H1 (cell line): ENCODE measurements around the gene RAD51B. TPM values are rescaled to one million over a fixed set of nuclear protein-coding genes. Genes with fewer than 3 reads are reported as not detected.

Source experiments
- CTCF ChIA-PET: fragments of 300-600 bp; sonication (Branson Sonifier 250); formaldehyde crosslinking; loops from one replicate; lab custom pipeline; 2021; ENCODE audit not compliant: partially characterized antibody; lab: Charles Lee
- POLR2A ChIA-PET: fragments of 300-600 bp; sonication (Branson Sonifier 250); formaldehyde crosslinking; loops from one replicate; lab custom pipeline; 2021; ENCODE audit warnings: inconsistent platforms; ENCODE audit not compliant: partially characterized antibody; lab: Charles Lee
- DNase-seq, 2 experiments: peaks; one replicate each; pipeline versions ENCODE4 v3.0.0 to v3.0.0-alpha.2; 2010 to 2022; ENCODE audit warnings: low spot score in 2 of 2, low read depth in 1 of 2, mixed read lengths in 1 of 2
- FAIRE-seq: peaks from 2 replicates; lab custom pipeline; 2011; peaks lifted over from hg19 to GRCh38; lab: Jason Lieb, UNC
- H2AFZ ChIP-seq: 2 replicates; pipeline ENCODE4 v1.8.1; 2012; ENCODE audit warnings: low read length, inconsistent platforms
- H2AK5ac ChIP-seq: 2 replicates; pipeline ENCODE4 v1.6.1; 2013; ENCODE audit warnings: low read depth, low read length
- H2BK120ac ChIP-seq: replicated peaks from 2 replicates; pipeline ENCODE3; 2013; ENCODE audit warnings: low read depth, low read length, inconsistent platforms
- H2BK12ac ChIP-seq: 2 replicates; pipeline ENCODE4 v1.6.1; 2013; ENCODE audit warnings: low read depth, low read length
- H2BK15ac ChIP-seq: 2 replicates; pipeline ENCODE4 v1.6.1; 2013; ENCODE audit warnings: low read length
- H2BK20ac ChIP-seq: 2 replicates; pipeline ENCODE4 v1.6.1; 2013; ENCODE audit warnings: low read length
- H2BK5ac ChIP-seq: 2 replicates; pipeline ENCODE4 v1.6.1; 2013; ENCODE audit warnings: low read depth, low read length
- H3K14ac ChIP-seq: 2 replicates; pipeline ENCODE4 v1.6.1; 2013; ENCODE audit warnings: inconsistent platforms; ENCODE audit not compliant: insufficient read length
- H3K18ac ChIP-seq: 2 replicates; pipeline ENCODE4 v1.6.1; 2013; ENCODE audit warnings: low read length; ENCODE audit errors: extremely low read depth
- H3K23ac ChIP-seq: 2 replicates; pipeline ENCODE4 v1.6.1; 2013; ENCODE audit warnings: inconsistent platforms; ENCODE audit not compliant: insufficient read length
- H3K23me2 ChIP-seq: 2 replicates; pipeline ENCODE4 v1.6.1; 2013; ENCODE audit warnings: low read depth, low read length
- H3K27ac ChIP-seq: 2 replicates; pipeline ENCODE4 v1.6.1; 2011; ENCODE audit warnings: low read depth, low read length, inconsistent platforms
- H3K27me3 ChIP-seq, 4 experiments: replicated peaks in 1 of 4; 1 replicate in 1 of 4; 2 replicates in 3 of 4; pipeline versions ENCODE4 v1.6.1 to v1.8.1; 2011 to 2013; ENCODE audit warnings: low read length in 3 of 4, mild to moderate bottlenecking in 3 of 4, inconsistent platforms in 2 of 4, mixed read lengths in 2 of 4, moderate library complexity in 1 of 4; ENCODE audit not compliant: control insufficient read depth in 3 of 4, insufficient read depth in 3 of 4; ENCODE audit errors: extremely low read depth in 1 of 4
- H3K36me3 ChIP-seq, 4 experiments: 2 replicates each; pipeline versions ENCODE4 v1.6.1 to v1.8.1; 2011 to 2013; ENCODE audit warnings: mild to moderate bottlenecking in 4 of 4, low read length in 3 of 4, moderate library complexity in 2 of 4, control low read depth in 1 of 4, inconsistent platforms in 1 of 4; ENCODE audit not compliant: insufficient read depth in 4 of 4, control insufficient read depth in 2 of 4
- H3K4ac ChIP-seq: replicated peaks from 2 replicates; pipeline ENCODE3; 2013; ENCODE audit warnings: low read length, low read depth, mixed read lengths, inconsistent platforms; ENCODE audit not compliant: insufficient read length
- H3K4me1 ChIP-seq, 4 experiments: replicated peaks in 1 of 4; 1 replicate in 1 of 4; 2 replicates in 3 of 4; pipeline versions ENCODE4 v1.6.1 to v1.8.1; 2011 to 2013; ENCODE audit warnings: low read length in 3 of 4, inconsistent platforms in 2 of 4, mixed read lengths in 1 of 4; ENCODE audit not compliant: insufficient read depth in 4 of 4, control insufficient read depth in 3 of 4
- H3K4me2 ChIP-seq, 2 experiments: 2 replicates each; pipeline versions ENCODE4 v1.6.1 to v1.8.1; 2011 to 2013; ENCODE audit warnings: low read depth in 2 of 2, low read length in 2 of 2, control low read depth in 1 of 2, inconsistent platforms in 1 of 2, mild to moderate bottlenecking in 1 of 2; ENCODE audit not compliant: insufficient read depth in 1 of 2
- H3K4me3 ChIP-seq, 4 experiments: fragments of 200-600, 300-600 bp in 1 of 4; sonication (generic), shearing (Covaris generic), sonication (Bioruptor Twin) in 1 of 4; 2 replicates each; pipeline versions ENCODE4 v1.5.1 to v1.8.1; 2011 to 2016; ENCODE audit warnings: low read length in 4 of 4, low read depth in 3 of 4, control low read depth in 2 of 4, inconsistent platforms in 2 of 4, mild to moderate bottlenecking in 2 of 4, mixed read lengths in 1 of 4, moderate library complexity in 1 of 4; ENCODE audit not compliant: insufficient read depth in 2 of 4; ENCODE audit errors: extremely low read depth in 1 of 4
- H3K56ac ChIP-seq: replicated peaks from 2 replicates; pipeline ENCODE3; 2013; ENCODE audit warnings: low read depth, mild to moderate bottlenecking, mixed read lengths, low read length, inconsistent platforms; ENCODE audit not compliant: insufficient read length
- H3K79me1 ChIP-seq: 2 replicates; pipeline ENCODE4 v1.6.1; 2013; ENCODE audit warnings: low read depth, low read length, control low read depth
- H3K79me2 ChIP-seq, 2 experiments: 2 replicates each; pipeline versions ENCODE4 v1.6.1 to v1.8.1; 2012 to 2013; ENCODE audit warnings: low read length in 2 of 2, mild to moderate bottlenecking in 2 of 2, inconsistent platforms in 1 of 2; ENCODE audit not compliant: insufficient read depth in 2 of 2, control insufficient read depth in 1 of 2
- H3K9ac ChIP-seq, 4 experiments: replicated peaks in 1 of 4; 1 replicate in 1 of 4; 2 replicates in 3 of 4; pipeline versions ENCODE4 v1.6.1 to v1.8.1; 2011 to 2013; ENCODE audit warnings: low read depth in 3 of 4, low read length in 3 of 4, control low read depth in 2 of 4, mild to moderate bottlenecking in 2 of 4, moderate library complexity in 2 of 4, inconsistent platforms in 1 of 4; ENCODE audit errors: extremely low read depth in 1 of 4
- H3K9me3 ChIP-seq, 2 experiments: 2 replicates each; pipeline versions ENCODE4 v1.6.1 to v1.8.1; 2012 to 2013; ENCODE audit warnings: mild to moderate bottlenecking in 2 of 2, moderate library complexity in 2 of 2, control low read depth in 1 of 2, inconsistent platforms in 1 of 2, low read depth in 1 of 2, low read length in 1 of 2, mixed read lengths in 1 of 2; ENCODE audit not compliant: insufficient read depth in 2 of 2
- H4K20me1 ChIP-seq, 2 experiments: replicated peaks in 1 of 2; 2 replicates each; pipeline versions ENCODE3 to v1.8.1; 2011 to 2013; ENCODE audit warnings: inconsistent platforms in 2 of 2, low read length in 2 of 2, mild to moderate bottlenecking in 1 of 2; ENCODE audit not compliant: insufficient read depth in 2 of 2, control insufficient read depth in 1 of 2
- H4K5ac ChIP-seq: 2 replicates; pipeline ENCODE4 v1.6.1; 2013; ENCODE audit warnings: low read length, low read depth, mixed read lengths, inconsistent platforms; ENCODE audit not compliant: insufficient read length
- H4K8ac ChIP-seq: 2 replicates; pipeline ENCODE4 v1.8.0; 2013; ENCODE audit warnings: mild to moderate bottlenecking, moderate library complexity, low read length, inconsistent platforms; ENCODE audit not compliant: insufficient read depth; ENCODE audit errors: extremely low read depth
- H4K91ac ChIP-seq: replicated peaks from 2 replicates; pipeline ENCODE3; 2013; ENCODE audit warnings: low read length, mixed read lengths, inconsistent platforms; ENCODE audit not compliant: insufficient read length
- BCL11A ChIP-seq, 2 experiments: IDR thresholded peaks; one replicate each; pipeline ENCODE4 v1.6.1; 2011; ENCODE audit warnings: low read depth in 2 of 2, low read length in 2 of 2, mild to moderate bottlenecking in 2 of 2
- CHD1 ChIP-seq: IDR thresholded peaks from 2 replicates; pipeline ENCODE4 v1.6.1; 2012; ENCODE audit warnings: low read depth, low read length, improper control_type of control experiment
- CHD2 ChIP-seq: IDR thresholded peaks from 2 replicates; pipeline ENCODE4 v1.6.1; 2012; ENCODE audit warnings: low read length, improper control_type of control experiment
- CREB1 ChIP-seq: IDR thresholded peaks from 2 replicates; pipeline ENCODE4 v1.6.1; 2012; ENCODE audit warnings: inconsistent platforms
- HDAC6 ChIP-seq: IDR thresholded peaks from one replicate; pipeline ENCODE4 v1.7.1; 2012; ENCODE audit warnings: low read depth, mild to moderate bottlenecking, inconsistent platforms, low read length, moderate library complexity
- JUN ChIP-seq: IDR thresholded peaks from 2 replicates; pipeline ENCODE4 v1.6.1; 2011; ENCODE audit warnings: low read depth, mild to moderate bottlenecking, improper control_type of control experiment, low read length
- JUND ChIP-seq: IDR thresholded peaks from 2 replicates; pipeline ENCODE4 v1.6.1; 2011; ENCODE audit warnings: mild to moderate bottlenecking, improper control_type of control experiment, low read length
- MAX ChIP-seq: IDR thresholded peaks from 2 replicates; pipeline ENCODE4 v1.6.1; 2012; ENCODE audit warnings: inconsistent platforms
- RXRA ChIP-seq: IDR thresholded peaks from 2 replicates; pipeline ENCODE4 v1.6.1; 2011; ENCODE audit warnings: low read depth, mild to moderate bottlenecking, low read length, moderate library complexity; ENCODE audit not compliant: insufficient read depth
- SIRT6 ChIP-seq: IDR thresholded peaks from one replicate; pipeline ENCODE4 v1.7.1; 2012; ENCODE audit warnings: low read length, inconsistent platforms
- TEAD4 ChIP-seq: IDR thresholded peaks from 2 replicates; pipeline ENCODE4 v1.6.1; 2012; ENCODE audit warnings: low read depth, low read length, inconsistent platforms, mixed read lengths
- YY1 ChIP-seq: IDR thresholded peaks from 2 replicates; pipeline ENCODE4 v1.6.1; 2011; ENCODE audit warnings: low read depth, mild to moderate bottlenecking, low read length
- WGBS, 2 experiments: shearing (Covaris generic) in 1 of 2; methylation state at CpG; one replicate each; pipeline versions ENCODE4 v1.1.6 to v1.1.7; 2013 to 2015; ENCODE audit warnings: low lambda C conversion rate in 2 of 2, mixed read lengths in 2 of 2, inconsistent platforms in 1 of 2, low coverage in 1 of 2, missing lambda C conversion rate in 1 of 2; ENCODE audit not compliant: insufficient replicate concordance in 2 of 2, insufficient coverage in 1 of 2, insufficient read length in 1 of 2; ENCODE audit errors: extremely low coverage in 1 of 2, missing lambda C conversion rate in 1 of 2; 5-methylcytosine and 5-hydroxymethylcytosine counted together
- polyA plus RNA-seq, 7 experiments: library from polyadenylated mRNA; depleted of rRNA in 3 of 7; stranded (reverse) in 5 of 7; unstranded in 2 of 7; fragments of >200 nt in 5 of 7; fragments of 200-250 nt in 2 of 7; gene quantifications; 1 replicate in 5 of 7; 2 replicates in 1 of 7; 4 replicates in 1 of 7; pipeline versions ENCODE4 v1.2.1 to v1.2.3, GENCODE V29; 2011 to 2013; ENCODE audit warnings: missing spikeins in 2 of 7, mixed read lengths in 2 of 7
- total RNA-seq: library from RNA; stranded (reverse); fragmentation: NEBNext Ultra II Directional; extraction: Animal tissue kit (Norgen Biotek cat#: 25700); gene quantifications from 2 replicates; pipeline ENCODE4 v1.2.1, GENCODE V29; 2021

RAD51B gene
- total and polyA plus RNA-seq, 2 of the 8 experiments (the other 6 are each of a cell fraction or from before 2014, with no cell fraction given): 3.9 to 14.9 TPM

- no peak overlapping the region for H3K23ac ChIP-seq
- no peaks in the 10 kb centered on the region for H3K36me3 ChIP-seq
- H4K20me1 ChIP-seq: no peaks in the 10 kb centered on the region
- no peak overlapping the region for H3K56ac ChIP-seq
- no peak overlapping the region for H2BK20ac ChIP-seq
- H2BK15ac ChIP-seq: no peak overlapping the region; the same call in 1 of the 2 replicates
- no peak overlapping the region for H3K4ac ChIP-seq
- no peak overlapping the region for H2BK12ac ChIP-seq
- no peaks in the 10 kb centered on the region for H3K23me2 ChIP-seq
- no peak overlapping the region for H2AK5ac ChIP-seq
- H3K18ac ChIP-seq: no peak overlapping the region
- no peak overlapping the region for H2AFZ ChIP-seq
- H4K8ac ChIP-seq: no peak overlapping the region
- ChIA-PET POLR2A (no interaction called here), CTCF (interaction anchor here (0.6 to 1.2 kb wide), 2 partner anchors 12 to 297 kb away, joined by 3 to 4 read pairs; no protein-coding TSS in a partner anchor)
- no peak overlapping the region for H2BK5ac ChIP-seq
- H3K4me2 ChIP-seq: no peak overlapping the region
- H4K91ac ChIP-seq: no peak overlapping the region
- FAIRE-seq (no peak), DNase-seq (no peak)
- no peak overlapping the region for H3K9ac ChIP-seq
- no peaks in the 10 kb centered on the region for H3K4me1 ChIP-seq
- no peaks in the 10 kb centered on the region for H3K79me1 ChIP-seq
- no peak overlapping the region for H3K4me3 ChIP-seq
- no peak overlapping the region for H3K14ac ChIP-seq
- H2BK120ac ChIP-seq: no peak overlapping the region
- 96% methylated on average over 2 of the region's 2 CpGs; no CpG with 5 or more reads in 1 of the 2 experiments for WGBS, 2 experiments
- H4K5ac ChIP-seq: no peak overlapping the region
- no peaks in the 10 kb centered on the region for H3K27me3 ChIP-seq
- no peaks in the 10 kb centered on the region for H3K9me3 ChIP-seq
- no peaks in the 10 kb centered on the region for H3K79me2 ChIP-seq
- H3K27ac ChIP-seq: no peak overlapping the region
- TF ChIP-seq CHD1: no peak
- no peak for TF ChIP-seq CREB1
- TF ChIP-seq BCL11A (IDR thresholded peaks at IDR 0.05; ENCODE audit: low read depth in 2 of 2, low read length in 2 of 2): no peak
- no peak for TF ChIP-seq CHD2
- TF ChIP-seq SIRT6: no peak
- TF ChIP-seq MAX: no peak
- no peak for TF ChIP-seq TEAD4
- no peak for TF ChIP-seq HDAC6
- no peak for TF ChIP-seq JUND
- no peak for TF ChIP-seq RXRA
- TF ChIP-seq YY1: no peak
- no peak for TF ChIP-seq JUN
Measured at GRCh38 chr14:68111853-68112270, 292.3 kb downstream of the RAD51B start.
